Measurements from ENCODE around the gene CD22.
"Not testable (repeated sequence)": the region's sequence is repeated elsewhere in the genome, so short reads cannot be mapped to it uniquely, and the experiment has no call there.

CD22 gene

GRCh38 chr19:35357867-35358573 lies 29.0 kb downstream of the CD22 start, which contains the start of gene FFAR3:
TSS of gene FFAR3 (plus strand) at chr19:35358460. CDS start at chr19:35358891, 431 bp downstream.
- no peak for DNase-seq (ENCODE audit: low read depth in 3 of 3, low spot score in 1 of 3)

GRCh38 chr19:35358834-35359233 lies 29.8 kb downstream of the CD22 start:
- DNase-seq (ENCODE audit: low read depth in 3 of 3, low spot score in 1 of 3) = not testable (repeated sequence)

GRCh38 chr19:35359395-35359794 lies 30.4 kb downstream of the CD22 start:
- DNase-seq (ENCODE audit: low read depth in 3 of 3, low spot score in 1 of 3) = not testable (repeated sequence)

GRCh38 chr19:35360081-35360480 lies 31.1 kb downstream of the CD22 start:
- DNase-seq (ENCODE audit: low read depth in 3 of 3, low spot score in 1 of 3) = not testable (repeated sequence)

- DNase-seq (ENCODE audit: low read depth in 3 of 3, low spot score in 1 of 3) = no peak
Measured at GRCh38 chr19:35360880-35361420, 32.0 kb downstream of the CD22 start.

GRCh38 chr19:35362261-35363000 lies 33.4 kb downstream of the CD22 start:
- no peak for DNase-seq (ENCODE audit: low read depth in 3 of 3, low spot score in 1 of 3)

- DNase-seq (ENCODE audit: low read depth in 3 of 3, low spot score in 1 of 3) = no peak
Measured at GRCh38 chr19:35363001-35363590, 34.1 kb downstream of the CD22 start.

GRCh38 chr19:35363711-35364425 lies 34.9 kb downstream of the CD22 start:
- DNase-seq (ENCODE audit: low read depth in 3 of 3, low spot score in 1 of 3) = no peak

GRCh38 chr19:35365303-35365702 lies 36.3 kb downstream of the CD22 start:
- no peak for DNase-seq (ENCODE audit: low read depth in 3 of 3, low spot score in 1 of 3)

GRCh38 chr19:35368378-35368777 lies 39.4 kb downstream of the CD22 start:
- no peak for DNase-seq (ENCODE audit: low read depth in 3 of 3, low spot score in 1 of 3)

- DNase-seq (ENCODE audit: low read depth in 3 of 3, low spot score in 1 of 3) = no peak
Measured at GRCh38 chr19:35369522-35369921, 40.5 kb downstream of the CD22 start.

GRCh38 chr19:35370722-35371121 lies 41.7 kb downstream of the CD22 start, which contains the start of gene GPR42:
TSS of gene GPR42 (plus strand) at chr19:35371068. CDS start at chr19:35371360, 292 bp downstream.
- DNase-seq (ENCODE audit: low read depth in 3 of 3, low spot score in 1 of 3) = no peak

- DNase-seq (ENCODE audit: low read depth in 3 of 3, low spot score in 1 of 3) = no peak
Measured at GRCh38 chr19:35373492-35373891, 44.5 kb downstream of the CD22 start.

- DNase-seq (ENCODE audit: low read depth in 3 of 3, low spot score in 1 of 3) = not testable (repeated sequence)
Measured at GRCh38 chr19:35374031-35374430, 45.0 kb downstream of the CD22 start.

- no peak for DNase-seq (ENCODE audit: low read depth in 3 of 3, low spot score in 1 of 3)
Measured at GRCh38 chr19:35375505-35376307, 46.7 kb downstream of the CD22 start.

GRCh38 chr19:35377656-35378055 lies 48.7 kb downstream of the CD22 start:
- DNase-seq (ENCODE audit: low read depth in 3 of 3, low spot score in 1 of 3) = no peak

- no peak for DNase-seq (ENCODE audit: low read depth in 3 of 3, low spot score in 1 of 3)
Measured at GRCh38 chr19:35378356-35378755, 49.4 kb downstream of the CD22 start.

- not testable (repeated sequence) for DNase-seq (ENCODE audit: low read depth in 3 of 3, low spot score in 1 of 3)
Measured at GRCh38 chr19:35379545-35379944, 50.6 kb downstream of the CD22 start.

GRCh38 chr19:35379992-35380391 lies 51.0 kb downstream of the CD22 start:
- no peak for DNase-seq (ENCODE audit: low read depth in 3 of 3, low spot score in 1 of 3)

- no peak for DNase-seq (ENCODE audit: low read depth in 3 of 3, low spot score in 1 of 3)
Measured at GRCh38 chr19:35380450-35381124, 51.6 kb downstream of the CD22 start.

Measured in stimulated activated CD4-positive, alpha-beta T cell treated with anti-CD3 and anti-CD28 coated beads, TNF-alpha, amount 100 ng/mL, for 1 hour (primary cell).